PC-9 (cell line): ENCODE data around the gene WDR72. TPM values are rescaled to one million over a fixed set of nuclear protein-coding genes. Genes with fewer than 3 reads are reported as not detected.
"Not testable (repeated sequence)": the region's sequence is repeated elsewhere in the genome, so short reads cannot be mapped to it uniquely, and the experiment has no call there.

Source experiments
- BruUV-seq: library from RNA; stranded (reverse); fragments of 400-500 nt; replicated peaks from 2 replicates; lab custom pipeline; 2021; lab: Mats Ljungman, UMichigan
- CTCF ChIA-PET: fragments of 300-600 bp; sonication (Branson Sonifier 250); formaldehyde crosslinking; loops from one replicate; lab custom pipeline; 2022; ENCODE audit warnings: antibody characterized with exemption; lab: Charles Lee
- POLR2A ChIA-PET: fragments of 300-600 bp; sonication (Branson Sonifier 250); formaldehyde crosslinking; loops from one replicate; lab custom pipeline; 2022; ENCODE audit warnings: antibody characterized with exemption; ENCODE audit not compliant: unreplicated experiment; lab: Charles Lee
- DNase-seq, 2 experiments: peaks; one replicate each; pipeline versions ENCODE4 v3.0.0 to v3.0.0-alpha.2; 2015 to 2022; ENCODE audit warnings: mixed read lengths in 1 of 2
- H2AFZ ChIP-seq: fragments of 200-600 bp; sonication (generic); 2 replicates; pipeline ENCODE4 v1.8.1; 2017; ENCODE audit warnings: antibody characterized with exemption
- H3F3A ChIP-seq: fragments of 200-600 bp; sonication (generic); 2 replicates; pipeline ENCODE4 v1.8.1; 2017; ENCODE audit warnings: antibody characterized with exemption, mild to moderate bottlenecking, low read depth; ENCODE audit not compliant: insufficient read depth
- H3K27ac ChIP-seq: fragments of 200-600 bp; sonication (generic); 2 replicates; pipeline ENCODE4 v1.6.1; 2016; ENCODE audit warnings: mixed run types
- H3K27me3 ChIP-seq: fragments of 200-600 bp; sonication (generic); 2 replicates; pipeline ENCODE4 v1.6.1; 2016; ENCODE audit warnings: low read depth, mixed run types; ENCODE audit not compliant: insufficient read depth
- H3K36me3 ChIP-seq: fragments of 200-600 bp; sonication (generic); 2 replicates; pipeline ENCODE4 v1.6.1; 2016; ENCODE audit warnings: low read depth, mixed run types
- H3K4me1 ChIP-seq: fragments of 200-600 bp; sonication (generic); replicated peaks from 2 replicates; pipeline ENCODE4 v1.6.1; 2016; ENCODE audit warnings: mixed run types; ENCODE audit not compliant: insufficient read depth
- H3K4me2 ChIP-seq: fragments of 200-600 bp; sonication (generic); 2 replicates; pipeline ENCODE4 v1.6.1; 2017; ENCODE audit warnings: mixed run types
- H3K4me3 ChIP-seq: fragments of 200-600 bp; sonication (generic); 2 replicates; pipeline ENCODE4 v1.6.1; 2016; ENCODE audit warnings: mixed run types
- H3K79me2 ChIP-seq: fragments of 200-600 bp; sonication (generic); 2 replicates; pipeline ENCODE4 v1.6.1; 2017; ENCODE audit warnings: low read depth, mixed run types
- H3K9me2 ChIP-seq: fragments of 200-600 bp; sonication (generic); 2 replicates; pipeline ENCODE4 v1.8.1; 2017; ENCODE audit warnings: mild to moderate bottlenecking; ENCODE audit not compliant: insufficient read depth
- H3K9me3 ChIP-seq: fragments of 200-600 bp; sonication (generic); 2 replicates; pipeline ENCODE4 v1.8.1; 2016; ENCODE audit warnings: low read depth; ENCODE audit not compliant: insufficient read depth
- H4K20me1 ChIP-seq: fragments of 200-600 bp; sonication (generic); 2 replicates; pipeline ENCODE4 v1.8.1; 2017; ENCODE audit not compliant: insufficient read depth
- EZH2 ChIP-seq: fragments of 200-600 bp; sonication (generic); IDR thresholded peaks from 2 replicates; pipeline ENCODE4 v1.8.0; 2017; ENCODE audit warnings: antibody characterized with exemption, low read depth
- intact Hi-C: fragments of 100-400 bp; cut with micrococcal nuclease; formaldehyde crosslinking; loops from one replicate; pipeline ENCODE4 v1.10.0; 2022; ENCODE audit not compliant: unreplicated experiment
- total RNA-seq: library from RNA; stranded (reverse); gene quantifications from 2 replicates; pipeline ENCODE4 v1.2.3, GENCODE V29; 2021
- TF ChIP-seq, protein P1 (sequence below): fragments of 200-600 bp; sonication (generic); conservative IDR thresholded peaks from 2 replicates; pipeline ENCODE4 v1.6.1; 2017; ENCODE audit warnings: mixed run types, antibody characterized with exemption, mild to moderate bottlenecking, moderate library complexity

Gene WDR72
- total RNA-seq, 1 experiment from 2014 or later = 1.9 TPM

DNA sequence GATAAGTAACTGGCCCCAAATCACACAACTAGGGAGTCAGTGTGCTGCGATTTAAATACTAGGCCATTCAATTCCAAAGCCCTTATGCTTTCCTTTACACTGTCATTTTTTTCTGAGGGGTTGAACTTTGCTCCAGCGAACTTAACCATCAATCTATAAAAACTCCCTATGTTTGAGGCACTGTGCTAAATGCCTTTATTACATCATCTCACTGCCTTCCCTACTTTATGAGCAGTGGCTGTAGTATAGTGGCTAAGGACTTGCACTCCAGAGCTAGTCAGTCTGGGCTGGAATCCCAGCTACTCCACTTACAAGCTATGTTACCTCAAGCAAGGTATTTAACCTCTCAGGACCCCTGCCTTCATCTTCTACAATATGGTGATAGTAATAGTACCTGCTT, 26.9 kb upstream of the WDR72 start:
- no peaks in the 10 kb centered on the region for H3K9me3 ChIP-seq
- no peak overlapping the region for H3K4me3 ChIP-seq
- no peak for TF ChIP-seq EZH2
- TF ChIP-seq, protein P1, sequence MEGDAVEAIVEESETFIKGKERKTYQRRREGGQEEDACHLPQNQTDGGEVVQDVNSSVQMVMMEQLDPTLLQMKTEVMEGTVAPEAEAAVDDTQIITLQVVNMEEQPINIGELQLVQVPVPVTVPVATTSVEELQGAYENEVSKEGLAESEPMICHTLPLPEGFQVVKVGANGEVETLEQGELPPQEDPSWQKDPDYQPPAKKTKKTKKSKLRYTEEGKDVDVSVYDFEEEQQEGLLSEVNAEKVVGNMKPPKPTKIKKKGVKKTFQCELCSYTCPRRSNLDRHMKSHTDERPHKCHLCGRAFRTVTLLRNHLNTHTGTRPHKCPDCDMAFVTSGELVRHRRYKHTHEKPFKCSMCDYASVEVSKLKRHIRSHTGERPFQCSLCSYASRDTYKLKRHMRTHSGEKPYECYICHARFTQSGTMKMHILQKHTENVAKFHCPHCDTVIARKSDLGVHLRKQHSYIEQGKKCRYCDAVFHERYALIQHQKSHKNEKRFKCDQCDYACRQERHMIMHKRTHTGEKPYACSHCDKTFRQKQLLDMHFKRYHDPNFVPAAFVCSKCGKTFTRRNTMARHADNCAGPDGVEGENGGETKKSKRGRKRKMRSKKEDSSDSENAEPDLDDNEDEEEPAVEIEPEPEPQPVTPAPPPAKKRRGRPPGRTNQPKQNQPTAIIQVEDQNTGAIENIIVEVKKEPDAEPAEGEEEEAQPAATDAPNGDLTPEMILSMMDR = no peak
- no TSS peak for BruUV-seq
- ChIA-PET POLR2A (no interaction called here), CTCF (no interaction called here)
- H2AFZ ChIP-seq = no peak overlapping the region
- H3K4me2 ChIP-seq = no peak overlapping the region
- H3K79me2 ChIP-seq = no peaks in the 10 kb centered on the region
- H3K36me3 ChIP-seq = no peaks in the 10 kb centered on the region
- no peak for DNase-seq
- no peaks in the 10 kb centered on the region for H3K9me2 ChIP-seq
- intact Hi-C loops = no loop called here
- no peaks in the 10 kb centered on the region for H4K20me1 ChIP-seq
- no peaks in the 10 kb centered on the region for H3F3A ChIP-seq
- no peaks in the 10 kb centered on the region for H3K27me3 ChIP-seq
- no peaks in the 10 kb centered on the region for H3K4me1 ChIP-seq
- H3K27ac ChIP-seq = no peak overlapping the region

DNA sequence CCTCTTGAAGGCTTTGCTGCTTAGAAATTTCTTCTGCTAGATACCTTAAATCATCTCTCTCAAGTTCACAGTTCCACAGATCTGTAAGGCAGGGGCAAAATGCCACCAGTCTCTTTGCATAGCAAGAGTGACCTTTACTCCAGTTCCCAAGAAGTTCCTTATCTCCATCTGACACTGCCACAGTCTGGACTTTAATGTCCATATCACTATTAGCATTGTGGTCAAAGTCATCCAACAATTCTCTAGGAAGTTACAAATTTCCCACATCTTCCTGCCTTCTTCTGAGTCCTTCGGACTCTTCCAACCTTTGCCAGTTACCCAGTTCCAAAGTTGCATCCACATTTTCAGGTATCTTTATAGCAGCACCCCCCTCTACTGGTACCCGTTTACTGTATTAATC, 25.8 kb upstream of the WDR72 start:
- not testable (repeated sequence) for H3K4me1 ChIP-seq, BruUV-seq

DNA sequence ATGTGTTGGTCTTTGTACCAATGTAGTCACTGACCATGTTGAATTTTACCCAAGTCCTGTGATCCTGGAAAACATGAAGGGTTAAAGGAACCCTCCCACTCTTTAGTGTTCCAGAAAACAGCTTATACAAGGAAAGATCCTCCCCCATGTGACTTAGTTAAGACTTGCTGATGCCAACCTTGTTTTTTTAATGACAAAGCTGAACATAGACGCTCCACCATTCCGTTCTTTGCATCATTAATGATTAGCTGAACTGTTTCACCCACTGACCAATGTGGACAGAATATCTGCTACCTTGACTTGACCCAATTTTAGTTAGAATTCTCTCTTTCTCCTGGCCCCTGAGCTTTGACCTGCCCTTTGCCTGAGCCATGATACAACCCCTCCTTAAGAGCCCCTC, 3.5 kb upstream of the WDR72 start:
- Histone ChIP-seq H3K79me2 (no peaks in the 10 kb centered on the region), H3K27me3 (no peaks in the 10 kb centered on the region), H2AFZ (no peak overlapping the region), H3K9me3 (no peaks in the 10 kb centered on the region), H3K4me1 (no peaks in the 10 kb centered on the region), H3K9me2 (no peaks in the 10 kb centered on the region), H3K4me2 (no peak overlapping the region), H3K36me3 (no peaks in the 10 kb centered on the region), H3K4me3 (no peak overlapping the region), H3K27ac (no peak overlapping the region), H4K20me1 (no peaks in the 10 kb centered on the region), H3F3A (no peaks in the 10 kb centered on the region)
- no peak for TF ChIP-seq EZH2
- TF ChIP-seq, protein P1 = no peak
- intact Hi-C loops = no loop called here
- ChIA-PET CTCF (no interaction called here), POLR2A (no interaction called here)
- no peak for DNase-seq
- no TSS peak for BruUV-seq

More for the DNA sequence above, 25.8 kb upstream of the WDR72 start:
- H3K27me3 ChIP-seq, intact Hi-C loops, H2AFZ ChIP-seq, H4K20me1 ChIP-seq, DNase-seq, H3K4me2 ChIP-seq, H3K79me2 ChIP-seq, POLR2A ChIA-PET, H3K4me3 ChIP-seq, H3K9me3 ChIP-seq, H3K9me2 ChIP-seq, CTCF ChIA-PET, H3K36me3 ChIP-seq, H3K27ac ChIP-seq, H3F3A ChIP-seq: not testable (repeated sequence)

DNA sequence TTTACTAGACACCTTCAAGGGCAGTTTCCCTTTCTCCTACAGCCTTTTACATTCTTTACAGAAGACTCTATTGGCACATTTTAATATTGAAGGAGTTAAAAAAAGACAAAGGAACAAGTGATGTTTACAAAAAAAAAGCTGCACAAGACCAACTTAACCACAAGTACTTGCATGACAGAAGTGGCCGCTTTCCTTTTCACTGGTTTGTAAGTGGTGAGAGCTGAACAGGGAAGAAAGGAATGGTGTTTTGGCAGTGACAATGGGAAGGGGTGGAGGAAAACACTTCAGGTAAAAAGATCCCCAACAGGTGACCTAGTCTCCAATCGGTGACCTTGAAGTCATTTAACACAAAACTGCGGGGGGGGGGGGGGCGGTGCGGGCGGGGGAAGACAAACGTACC, 1.1 kb downstream of the WDR72 start:
- intact Hi-C loops = no loop called here
- POLR2A ChIA-PET = no interaction called here
- no peak overlapping the region for H3K4me3 ChIP-seq

More for the DNA sequence above, 1.1 kb downstream of the WDR72 start:
- H3K27ac ChIP-seq = no peak overlapping the region
- no peaks in the 10 kb centered on the region for H3K79me2 ChIP-seq
- TF ChIP-seq, protein P1 = no peak
- TF ChIP-seq EZH2 = no peak
- H4K20me1 ChIP-seq = no peaks in the 10 kb centered on the region
- BruUV-seq = no TSS peak
- no peaks in the 10 kb centered on the region for H3K27me3 ChIP-seq
- CTCF ChIA-PET = no interaction called here
- no peaks in the 10 kb centered on the region for H3F3A ChIP-seq
- H3K9me3 ChIP-seq = no peaks in the 10 kb centered on the region
- no peak overlapping the region for H3K4me2 ChIP-seq
- no peak for DNase-seq
- H3K36me3 ChIP-seq = no peaks in the 10 kb centered on the region
- no peaks in the 10 kb centered on the region for H3K4me1 ChIP-seq
- no peak overlapping the region for H2AFZ ChIP-seq
- no peaks in the 10 kb centered on the region for H3K9me2 ChIP-seq
